Esophagus squamous epithelium (tissue), 5 donors: Measurements from ENCODE around the gene ADCY5. TPM values are rescaled to one million over a fixed set of nuclear protein-coding genes. Genes with fewer than 3 reads are reported as not detected.
A peak's percentile ranks its signal among the peaks of the same experiment; 100 is the strongest.

Experiments used
- DNase-seq: peaks from one replicate; lab custom pipeline; 2025; lab: John Stamatoyannopoulos, UW
- H3K27ac ChIP-seq, 4 donors: fragments of 200-600 bp; sonication (generic); one replicate each; pipeline ENCODE4 v1.5.1; 2016 to 2019; ENCODE audit warnings: mild to moderate bottlenecking in 1 of 4
- H3K27me3 ChIP-seq, 4 donors: fragments of 200-600 bp; sonication (generic); 1 replicate in 3 of 4; 2 replicates in 1 of 4; pipeline versions ENCODE4 v1.5.1 to v1.6.0; 2017 to 2021; ENCODE audit warnings: antibody characterized with exemption in 1 of 4
- H3K36me3 ChIP-seq, 3 donors: fragments of 200-600 bp; sonication (generic); one replicate each; pipeline ENCODE4 v1.5.1; 2016 to 2019
- H3K4me1 ChIP-seq, 3 donors: fragments of 200-600 bp; sonication (generic); one replicate each; pipeline ENCODE4 v1.5.1; 2017 to 2019
- H3K4me3 ChIP-seq, 4 donors: fragments of 200-600 bp; sonication (generic); 1 replicate in 3 of 4; 2 replicates in 1 of 4; pipeline ENCODE4 v1.5.1; 2016 to 2019; ENCODE audit warnings: mild to moderate bottlenecking in 2 of 4, moderate library complexity in 1 of 4
- H3K9me3 ChIP-seq, 3 donors: fragments of 200-600 bp; sonication (generic); one replicate each; pipeline ENCODE4 v1.5.1; 2016 to 2019
- CTCF ChIP-seq, 6 experiments: fragments of 450-650 bp in 4 of 6; fragments of 200-600 bp in 2 of 6; sonication (generic) in 2 of 6; IDR thresholded peaks; one replicate each; pipeline ENCODE4 v1.5.1; 2016 to 2019; ENCODE audit warnings: antibody characterized with exemption in 6 of 6, mild to moderate bottlenecking in 4 of 6, moderate library complexity in 4 of 6
- POLR2A ChIP-seq, 4 donors: fragments of 450-650 bp; IDR thresholded peaks; one replicate each; pipeline ENCODE4 v1.6.1; 2017; ENCODE audit warnings: antibody characterized with exemption in 4 of 4, mild to moderate bottlenecking in 4 of 4, moderate library complexity in 3 of 4
- WGBS, 2 donors: methylation state at CpG; one replicate each; pipeline ENCODE4 v1.1.5; 2018; 5-methylcytosine and 5-hydroxymethylcytosine counted together
- intact Hi-C: fragments of 100-400 bp; cut with DNase I; formaldehyde crosslinking; loops from one replicate; pipeline ENCODE4 v1.15.0; 2022
- total RNA-seq, 4 donors: library from RNA; depleted of rRNA; stranded (reverse); fragments of >200 nt; gene quantifications; one replicate each; pipeline ENCODE4 v1.1.0, GENCODE V29; 2016
- donor health status: DM: yes; HTN: yes; CAD: no.

ADCY5 gene
- total RNA-seq, 4 donors from 2014 or later = 0.72 to 17.4 (median 5.3) TPM

- 9 to 15% methylated on average over 11 to 13 of the region's 13 CpGs for WGBS, 2 donors
- no peaks in the 10 kb centered on the region for H3K9me3 ChIP-seq
- no peak for TF ChIP-seq POLR2A (IDR thresholded peaks at IDR 0.05)
- peak; percentile 89 to 95 (median 92) for TF ChIP-seq CTCF (IDR thresholded peaks at IDR 0.05)
- intact Hi-C loops = loop anchor here (2.0 to 10.0 kb wide), 2 partner anchors 160 to 226 kb away; no protein-coding TSS in a partner anchor
- H3K36me3 ChIP-seq = no peaks in the 10 kb centered on the region
- DNase-seq = no peak
- H3K4me1 ChIP-seq = peaks cover 0 to 35% (median 10%) of the 10 kb centered on the region in 3 donors
- no peak overlapping the region for H3K4me3 ChIP-seq
- no peaks in the 10 kb centered on the region for H3K27me3 ChIP-seq
- H3K27ac ChIP-seq = peak overlapping the region in 3 of 4 donors; percentile 73 to 88 (median 76)
Measured at GRCh38 chr3:123328851-123329635, 119.8 kb downstream of the ADCY5 start.

DNA sequence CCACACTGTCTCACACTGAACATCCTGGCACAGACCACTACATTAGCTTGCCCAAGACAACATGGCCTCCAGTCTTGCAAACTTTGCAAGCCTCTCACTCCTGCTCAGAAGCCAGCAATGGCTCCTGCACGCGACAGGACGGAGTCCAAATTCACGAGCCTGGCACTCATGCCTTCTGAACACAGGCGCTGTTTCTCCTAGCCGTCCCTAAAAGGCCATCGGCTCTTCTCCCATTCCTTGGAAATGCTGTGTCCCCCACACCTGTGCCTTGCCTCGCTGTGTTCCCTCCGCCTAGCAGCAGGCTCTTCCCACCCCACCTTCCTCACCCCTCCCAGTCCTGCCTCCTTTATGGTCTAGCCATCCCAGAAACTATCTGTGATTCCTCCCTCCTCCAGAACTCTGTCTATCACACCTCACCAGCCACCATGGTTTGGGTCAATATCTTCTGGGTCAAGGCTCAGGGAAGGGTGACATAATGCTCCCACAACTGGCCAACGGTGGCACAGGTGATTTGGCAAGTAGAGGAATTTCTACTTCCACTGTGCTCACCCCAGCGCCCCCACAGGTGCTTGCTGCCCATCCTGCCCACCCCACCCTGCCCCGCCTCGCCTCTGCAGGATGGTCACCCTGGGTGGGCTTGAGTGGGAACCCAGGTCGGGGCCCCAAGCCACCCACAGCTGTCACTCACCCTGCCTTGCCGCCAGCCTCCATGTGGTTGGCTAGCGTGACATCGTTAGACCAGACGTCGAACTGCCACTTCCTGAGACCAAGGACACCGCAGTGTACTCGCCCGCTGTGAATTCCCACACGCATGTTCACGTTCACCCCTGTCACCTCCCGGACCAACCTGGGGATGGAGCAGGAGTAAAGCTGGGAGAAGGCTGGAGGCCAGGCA lies 120.7 kb downstream of the ADCY5 start:
- no peaks in the 10 kb centered on the region for H3K9me3 ChIP-seq
- WGBS, 2 donors = 63 to 83% methylated on average over 10 to 11 of the region's 25 CpGs
- no peak for TF ChIP-seq CTCF (IDR thresholded peaks at IDR 0.05)
- no peak for TF ChIP-seq POLR2A (IDR thresholded peaks at IDR 0.05)
- H3K4me1 ChIP-seq = peaks cover 0 to 35% (median 10%) of the 10 kb centered on the region in 3 donors
- H3K27ac ChIP-seq = peak overlapping the region in 1 of 4 donors; percentile 14
- intact Hi-C loops = loop anchor here (2.0 to 10.0 kb wide), 2 partner anchors 161 to 227 kb away; no protein-coding TSS in a partner anchor
- H3K36me3 ChIP-seq = no peaks in the 10 kb centered on the region
- no peak overlapping the region for H3K4me3 ChIP-seq
- H3K27me3 ChIP-seq = no peaks in the 10 kb centered on the region
- DNase-seq = no peak

DNA sequence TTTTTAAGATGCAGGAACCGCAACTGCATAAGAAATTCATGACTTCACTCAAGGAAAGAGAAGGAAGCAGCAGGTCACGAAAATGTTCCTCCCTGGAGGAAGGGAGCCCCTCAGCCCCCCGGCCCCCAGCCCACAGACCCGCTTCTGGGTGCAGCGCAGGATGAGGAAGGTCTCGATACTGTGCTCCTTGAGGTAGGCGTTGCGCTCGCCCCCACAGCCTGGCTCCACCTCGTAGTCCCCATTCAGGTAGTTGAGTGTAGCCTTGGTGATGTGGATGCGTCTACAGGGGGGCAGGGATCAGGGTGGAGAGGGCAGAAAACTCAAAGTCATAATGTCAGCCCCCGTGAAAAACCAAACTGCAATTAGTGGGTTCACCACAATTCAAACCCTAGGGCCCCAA lies 121.4 kb downstream of the ADCY5 start:
- H3K4me1 ChIP-seq = peaks cover 0 to 34% (median 10%) of the 10 kb centered on the region in 3 donors
- no peak for DNase-seq
- no peak overlapping the region for H3K27ac ChIP-seq
- H3K9me3 ChIP-seq = no peaks in the 10 kb centered on the region
- no peak for TF ChIP-seq CTCF (IDR thresholded peaks at IDR 0.05)
- no peak for TF ChIP-seq POLR2A (IDR thresholded peaks at IDR 0.05)
- no peaks in the 10 kb centered on the region for H3K36me3 ChIP-seq
- intact Hi-C loops = loop anchor here (10.0 kb wide), 1 partner anchor 227 kb away; no protein-coding TSS in a partner anchor
- WGBS, 2 donors = 66 to 69% methylated on average over 5 of the region's 12 CpGs
- peaks cover 0 to 1% (median 0%) of the 10 kb centered on the region in 4 donors for H3K27me3 ChIP-seq
- H3K4me3 ChIP-seq = no peak overlapping the region

GRCh38 chr3:123326531-123326930 lies 122.4 kb downstream of the ADCY5 start:
- H3K4me3 ChIP-seq = no peak overlapping the region
- intact Hi-C loops = loop anchor here (10.0 kb wide), 1 partner anchor 228 kb away; no protein-coding TSS in a partner anchor
- H3K27me3 ChIP-seq = peaks cover 0 to 10% (median 0%) of the 10 kb centered on the region in 4 donors
- peaks cover 0 to 26% (median 10%) of the 10 kb centered on the region in 3 donors for H3K4me1 ChIP-seq
- H3K27ac ChIP-seq = no peak overlapping the region
- no peak for DNase-seq
- 60 to 79% methylated on average over 5 to 6 of the region's 6 CpGs for WGBS, 2 donors
- H3K36me3 ChIP-seq = no peaks in the 10 kb centered on the region
- no peaks in the 10 kb centered on the region for H3K9me3 ChIP-seq
- TF ChIP-seq CTCF (IDR thresholded peaks at IDR 0.05) = no peak
- TF ChIP-seq POLR2A (IDR thresholded peaks at IDR 0.05) = no peak
